AG09309 (cell line): ENCODE data around the gene F7.

ENCODE experiments used
- DNase-seq: peaks from one replicate; pipeline ENCODE4 v3.0.0-alpha.2; 2010; ENCODE audit warnings: low read depth
- H3K4me3 ChIP-seq: 2 replicates; pipeline ENCODE4 v1.5.1; 2011; ENCODE audit warnings: mild to moderate bottlenecking, low read depth, low read length, moderate library complexity; ENCODE audit not compliant: control insufficient read depth
- TF ChIP-seq, protein P1 (sequence below): IDR thresholded peaks from 2 replicates; pipeline ENCODE4 v1.5.1; 2011; ENCODE audit warnings: mild to moderate bottlenecking, low read depth, low read length, inconsistent platforms; ENCODE audit not compliant: insufficient read depth, control insufficient read depth; ENCODE audit errors: missing control alignments

The F7 gene

DNA sequence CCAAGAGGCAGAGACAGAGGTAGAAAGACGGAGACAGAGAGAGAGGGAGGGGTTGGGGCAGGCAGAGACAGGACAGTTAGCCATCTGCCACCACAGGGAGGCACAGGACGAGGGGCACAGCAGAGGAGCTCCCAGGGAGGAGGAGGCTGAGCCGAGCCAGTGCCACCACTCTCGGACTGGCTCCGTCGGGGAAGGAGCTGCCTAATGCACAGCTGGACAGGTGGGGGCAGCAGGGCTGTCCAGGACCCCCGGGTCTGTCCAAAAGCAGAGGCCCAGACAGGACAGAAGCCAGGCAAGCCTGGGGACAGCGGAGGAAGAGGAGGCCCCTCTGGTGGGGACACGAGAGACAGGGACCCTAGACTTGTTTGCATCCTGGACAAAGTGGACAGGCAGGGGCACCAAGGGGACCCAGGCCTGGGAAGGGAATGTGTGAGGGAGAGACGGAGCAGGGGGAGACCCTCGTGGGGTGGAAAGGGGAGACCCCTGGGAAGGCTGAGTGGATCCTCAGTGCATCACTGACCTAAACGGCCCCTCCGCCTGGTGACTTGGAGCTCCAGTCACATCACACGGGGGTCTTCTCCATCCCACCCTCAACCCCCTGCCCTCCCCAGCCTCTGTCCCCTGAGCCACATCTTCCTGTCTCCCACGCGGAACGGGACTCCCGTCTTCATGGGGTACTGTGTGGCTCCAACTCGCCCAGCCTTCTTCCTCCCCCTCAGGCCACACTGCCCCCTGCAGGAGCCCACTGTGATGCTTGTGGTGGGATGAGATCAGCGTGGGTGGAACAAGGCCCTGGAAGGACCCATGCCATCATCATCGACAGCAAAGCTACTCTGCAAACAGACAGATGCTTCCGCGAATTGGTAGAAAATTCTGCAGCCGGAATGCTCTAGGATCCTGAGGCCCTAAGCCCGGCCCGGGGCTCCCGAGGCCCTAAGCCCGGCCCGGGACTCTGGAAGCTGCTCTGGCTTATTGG is 17.9 kb downstream of the F7 start:
- TF ChIP-seq, protein P1, sequence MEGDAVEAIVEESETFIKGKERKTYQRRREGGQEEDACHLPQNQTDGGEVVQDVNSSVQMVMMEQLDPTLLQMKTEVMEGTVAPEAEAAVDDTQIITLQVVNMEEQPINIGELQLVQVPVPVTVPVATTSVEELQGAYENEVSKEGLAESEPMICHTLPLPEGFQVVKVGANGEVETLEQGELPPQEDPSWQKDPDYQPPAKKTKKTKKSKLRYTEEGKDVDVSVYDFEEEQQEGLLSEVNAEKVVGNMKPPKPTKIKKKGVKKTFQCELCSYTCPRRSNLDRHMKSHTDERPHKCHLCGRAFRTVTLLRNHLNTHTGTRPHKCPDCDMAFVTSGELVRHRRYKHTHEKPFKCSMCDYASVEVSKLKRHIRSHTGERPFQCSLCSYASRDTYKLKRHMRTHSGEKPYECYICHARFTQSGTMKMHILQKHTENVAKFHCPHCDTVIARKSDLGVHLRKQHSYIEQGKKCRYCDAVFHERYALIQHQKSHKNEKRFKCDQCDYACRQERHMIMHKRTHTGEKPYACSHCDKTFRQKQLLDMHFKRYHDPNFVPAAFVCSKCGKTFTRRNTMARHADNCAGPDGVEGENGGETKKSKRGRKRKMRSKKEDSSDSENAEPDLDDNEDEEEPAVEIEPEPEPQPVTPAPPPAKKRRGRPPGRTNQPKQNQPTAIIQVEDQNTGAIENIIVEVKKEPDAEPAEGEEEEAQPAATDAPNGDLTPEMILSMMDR: peak; percentile 19

GRCh38 chr13:113124211-113124970 is 18.8 kb downstream of the F7 start:
- TF ChIP-seq, protein P1: no peak
- no peak for DNase-seq
- no peak overlapping the region for H3K4me3 ChIP-seq

More for the DNA sequence above, 17.9 kb downstream of the F7 start:
- no peak for DNase-seq
- no peak overlapping the region for H3K4me3 ChIP-seq

GRCh38 chr13:113125506-113126264 is 20.1 kb downstream of the F7 start:
- TF ChIP-seq, protein P1: no peak
- no peak for DNase-seq
- H3K4me3 ChIP-seq: no peak overlapping the region

DNA sequence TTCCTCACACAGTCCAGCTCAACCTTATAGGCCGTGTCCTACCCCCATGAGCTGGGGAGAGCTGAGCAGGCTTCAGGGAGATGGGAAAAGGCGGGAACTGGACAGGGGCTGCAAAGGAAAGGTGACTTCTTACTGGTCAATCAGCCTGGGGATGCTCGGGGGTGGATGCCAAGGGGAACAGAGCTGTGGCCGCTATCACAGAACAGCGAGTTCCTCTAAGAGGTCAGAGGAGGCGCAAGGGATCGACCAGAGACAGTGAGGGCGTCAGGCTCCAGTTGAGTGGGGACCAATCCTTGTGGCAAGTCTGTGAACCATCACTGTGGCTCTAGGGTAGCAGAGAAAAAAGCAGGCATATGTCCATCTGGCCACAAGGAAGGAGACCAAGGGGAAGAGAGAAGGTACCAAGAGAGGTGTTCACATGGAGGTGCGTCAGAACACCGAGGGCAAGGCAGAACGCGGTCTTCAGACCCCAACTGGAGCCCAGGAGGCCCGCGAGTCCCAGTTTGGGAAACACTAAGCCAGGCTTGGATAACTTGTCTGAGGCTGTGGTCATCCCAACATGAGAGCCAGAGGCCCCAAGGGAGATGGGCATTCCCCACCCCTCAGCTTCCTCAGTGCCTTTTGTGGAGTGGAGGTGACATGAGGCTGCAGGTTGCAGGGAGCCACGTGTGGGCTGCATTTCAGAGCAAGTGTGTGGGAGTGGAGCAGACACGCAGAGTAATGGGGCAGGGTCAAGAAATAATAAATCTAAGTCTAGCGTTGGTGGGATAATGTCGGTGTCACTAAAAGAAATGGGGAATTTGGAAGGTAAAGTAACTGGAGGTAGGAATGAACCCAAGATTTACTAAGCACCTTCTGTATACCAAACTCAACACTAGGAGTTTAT is 20.9 kb downstream of the F7 start:
- DNase-seq: no peak
- no peak overlapping the region for H3K4me3 ChIP-seq
- TF ChIP-seq, protein P1: no peak

GRCh38 chr13:113129480-113129879 is 23.9 kb downstream of the F7 start:
- no peak for DNase-seq
- H3K4me3 ChIP-seq: no peak overlapping the region
- TF ChIP-seq, protein P1: no peak
